SH-SY5Y (cell line): Measurements from ENCODE around the gene HERC2.

Experiments used
- GATA2 ChIP-seq: IDR thresholded peaks from 2 replicates; pipeline ENCODE4 v1.6.1; 2011; ENCODE audit warnings: mild to moderate bottlenecking, low read depth, low read length
- GATA3 ChIP-seq: IDR thresholded peaks from 2 replicates; pipeline ENCODE4 v1.6.1; 2011; ENCODE audit warnings: low read depth, mild to moderate bottlenecking, low read length, moderate library complexity

DNA sequence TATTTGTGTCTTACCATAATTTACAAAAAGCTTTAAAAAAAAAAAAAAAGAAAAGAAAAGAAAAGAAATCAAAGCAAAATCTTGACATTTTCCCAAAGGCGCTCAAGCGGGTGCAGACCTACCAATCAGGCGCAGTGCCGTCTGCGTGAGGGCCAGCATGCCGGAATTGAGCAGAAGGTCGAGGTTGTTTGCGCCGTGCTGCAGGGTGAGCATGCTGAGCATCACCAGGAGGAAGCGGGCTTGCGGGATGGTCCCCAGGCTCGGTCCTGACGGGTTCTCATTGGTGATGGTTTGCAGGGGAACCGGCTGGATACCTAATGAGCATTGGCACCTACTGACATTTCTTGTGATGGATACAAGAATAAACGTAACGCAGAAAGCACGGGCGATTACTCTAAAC is 93.9 kb downstream of the HERC2 start:
- TF ChIP-seq GATA3 (no peak), GATA2 (no peak)
